GM23248 (cell line): ENCODE results near the gene CAMTA1. TPM values are rescaled to one million over a fixed set of nuclear protein-coding genes. Genes with fewer than 3 reads are reported as not detected.
A peak's percentile ranks its signal among the peaks of the same experiment; 100 is the strongest.

Experiments used
- DNase-seq: peaks from one replicate; pipeline ENCODE4 v3.0.0-alpha.2; 2015
- H2AFZ ChIP-seq: fragments of 200-600 bp; sonication (generic); 2 replicates; pipeline ENCODE4 v1.6.1; 2016; ENCODE audit warnings: antibody characterized with exemption
- H3F3A ChIP-seq: fragments of 200-600 bp; sonication (generic); 2 replicates; pipeline ENCODE4 v1.6.1; 2016; ENCODE audit warnings: mild to moderate bottlenecking, antibody characterized with exemption, mixed run types; ENCODE audit not compliant: insufficient read depth
- H3K27ac ChIP-seq: fragments of 200-600 bp; sonication (generic); 2 replicates; pipeline ENCODE4 v1.5.1; 2016; ENCODE audit warnings: mild to moderate bottlenecking
- H3K27me3 ChIP-seq: fragments of 200-600 bp; sonication (generic); replicated peaks from 2 replicates; pipeline ENCODE4 v1.6.1; 2016; ENCODE audit warnings: mild to moderate bottlenecking; ENCODE audit not compliant: insufficient read depth
- H3K36me3 ChIP-seq: fragments of 200-600 bp; sonication (generic); 2 replicates; pipeline ENCODE4 v1.6.1; 2016; ENCODE audit warnings: low read depth, mild to moderate bottlenecking
- H3K4me1 ChIP-seq: fragments of 200-600 bp; sonication (generic); 2 replicates; pipeline ENCODE4 v1.6.1; 2016; ENCODE audit warnings: mild to moderate bottlenecking; ENCODE audit not compliant: insufficient read depth
- H3K4me2 ChIP-seq: fragments of 200-600 bp; sonication (generic); one replicate; pipeline ENCODE4 v1.6.1; 2016; ENCODE audit warnings: mild to moderate bottlenecking; ENCODE audit not compliant: unreplicated experiment
- H3K4me3 ChIP-seq: fragments of 200-600 bp; sonication (generic); 2 replicates; pipeline ENCODE4 v1.5.1; 2016; ENCODE audit warnings: mild to moderate bottlenecking
- H3K79me2 ChIP-seq: fragments of 200-600 bp; sonication (generic); 2 replicates; pipeline ENCODE4 v1.6.1; 2016; ENCODE audit warnings: mild to moderate bottlenecking; ENCODE audit not compliant: insufficient read depth
- H3K9ac ChIP-seq: fragments of 200-600 bp; sonication (generic); 2 replicates; pipeline ENCODE4 v1.6.1; 2016; ENCODE audit warnings: mild to moderate bottlenecking
- H3K9me2 ChIP-seq: fragments of 200-600 bp; sonication (generic); 2 replicates; pipeline ENCODE4 v1.6.1; 2016; ENCODE audit warnings: mixed run types, mild to moderate bottlenecking, moderate library complexity; ENCODE audit not compliant: insufficient read depth
- H3K9me3 ChIP-seq: fragments of 200-600 bp; sonication (generic); one replicate; pipeline ENCODE4 v1.6.1; 2017; ENCODE audit warnings: low read depth
- H4K20me1 ChIP-seq: fragments of 200-600 bp; sonication (generic); 2 replicates; pipeline ENCODE4 v1.6.0; 2016; ENCODE audit not compliant: insufficient read depth
- EZH2 ChIP-seq: fragments of 200-600 bp; sonication (generic); IDR thresholded peaks from 2 replicates; pipeline ENCODE4 v1.6.1; 2018; ENCODE audit warnings: antibody characterized with exemption, mild to moderate bottlenecking; ENCODE audit not compliant: insufficient read depth, poor library complexity, severe bottlenecking
- EZH2phosphoT487 ChIP-seq: fragments of 200-600 bp; sonication (generic); IDR thresholded peaks from 2 replicates; pipeline ENCODE4 v1.6.1; 2018; ENCODE audit warnings: antibody characterized with exemption, moderate library complexity, mild to moderate bottlenecking, low read depth; ENCODE audit not compliant: insufficient read depth
- WGBS, 2 experiments: methylation state at CpG; one replicate each; pipeline ENCODE4 v1.1.6; 2015 to 2017; ENCODE audit warnings: low lambda C conversion rate in 2 of 2, low coverage in 1 of 2; ENCODE audit errors: missing lambda C conversion rate in 2 of 2; 5-methylcytosine and 5-hydroxymethylcytosine counted together
- in situ Hi-C: fragments of 300-500 bp; cut with MboI; formaldehyde crosslinking; loops from 2 replicates; pipeline ENCODE4 v1.15.0; 2020
- polyA plus RNA-seq: library from polyadenylated mRNA; unstranded; fragments of >200 nt; fragmentation: Nextera tagmentation; extraction: Ambion mirVana; gene quantifications from 2 replicates; pipeline ENCODE4 v1.2.1, GENCODE V29; 2016
- total RNA-seq: library from RNA; depleted of rRNA; stranded (reverse); fragments of >200 nt; shearing (Covaris generic); gene quantifications from 2 replicates; pipeline ENCODE4 v1.2.3, GENCODE V29; 2014

Gene CAMTA1
- total and polyA plus RNA-seq, 2 experiments from 2014 or later: 50.1 to 165 TPM

GRCh38 chr1:6800745-6801144, 15.5 kb downstream of the CAMTA1 start:
- H3K27ac ChIP-seq: peak overlapping the region; percentile 66
- peak; percentile 75 for DNase-seq
- H2AFZ ChIP-seq: 0 out of 2 replicates have a peak overlapping the region, but pooled peaks have one; percentile 31
- H3K4me2 ChIP-seq: peak overlapping the region; percentile 70
- peaks cover 92% of the 10 kb centered on the region for H3K79me2 ChIP-seq
- H3K9me3 ChIP-seq: no peaks in the 10 kb centered on the region
- TF ChIP-seq EZH2 (no peak), EZH2phosphoT487 (no peak)
- in situ Hi-C loops: no loop called here
- peak overlapping the region; percentile 51 for H3K9ac ChIP-seq
- peaks cover 27% of the 10 kb centered on the region for H3F3A ChIP-seq
- H3K27me3 ChIP-seq: no peaks in the 10 kb centered on the region
- peak overlapping the region; percentile 20; the same call in 1 of the 2 replicates for H3K4me3 ChIP-seq
- H3K36me3 ChIP-seq: no peaks in the 10 kb centered on the region
- peaks cover 6% of the 10 kb centered on the region; the same call in 1 of the 2 replicates for H4K20me1 ChIP-seq
- 46 to 59% methylated on average over 4 of the region's 4 CpGs for WGBS, 2 experiments
- H3K4me1 ChIP-seq: peaks cover 43% of the 10 kb centered on the region
- no peaks in the 10 kb centered on the region for H3K9me2 ChIP-seq

DNA sequence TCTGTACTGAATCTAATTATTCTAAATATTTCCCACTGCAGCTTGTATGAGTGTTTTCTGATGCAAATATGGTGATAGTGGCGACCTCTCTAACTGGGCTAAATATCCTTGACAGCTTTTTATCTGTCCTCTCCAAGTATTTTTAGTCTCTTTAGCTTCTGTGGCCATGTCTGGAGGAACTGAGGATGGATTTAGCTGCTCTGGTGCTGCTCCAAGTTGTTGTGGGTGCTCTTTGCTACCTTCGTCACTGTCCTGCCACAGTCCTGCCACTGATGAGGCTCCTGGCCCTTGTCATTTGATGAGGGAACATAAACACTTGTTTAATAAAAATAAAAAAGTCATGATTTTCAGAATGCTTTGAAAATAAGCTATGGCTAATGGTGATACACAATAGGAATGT, 15.9 kb downstream of the CAMTA1 start:
- Histone ChIP-seq H3K9me2 (no peaks in the 10 kb centered on the region), H3K4me1 (peaks cover 38% of the 10 kb centered on the region), H4K20me1 (peaks cover 9% of the 10 kb centered on the region), H3K4me3 (peak overlapping the region; percentile 20; the same call in 1 of the 2 replicates), H3K9ac (peak overlapping the region; percentile 51), H3K4me2 (peak overlapping the region; percentile 70), H3K27me3 (no peaks in the 10 kb centered on the region), H3K36me3 (no peaks in the 10 kb centered on the region), H3F3A (peaks cover 22% of the 10 kb centered on the region), H2AFZ (0 out of 2 replicates have a peak overlapping the region, but pooled peaks have one; percentile 31), H3K27ac (peak overlapping the region; percentile 66), H3K9me3 (no peaks in the 10 kb centered on the region), H3K79me2 (peaks cover 95% of the 10 kb centered on the region)
- DNase-seq: no peak
- in situ Hi-C loops: no loop called here
- WGBS, 2 experiments: 94 to 95% methylated on average over 2 of the region's 2 CpGs
- no peak for TF ChIP-seq EZH2phosphoT487
- no peak for TF ChIP-seq EZH2

DNA sequence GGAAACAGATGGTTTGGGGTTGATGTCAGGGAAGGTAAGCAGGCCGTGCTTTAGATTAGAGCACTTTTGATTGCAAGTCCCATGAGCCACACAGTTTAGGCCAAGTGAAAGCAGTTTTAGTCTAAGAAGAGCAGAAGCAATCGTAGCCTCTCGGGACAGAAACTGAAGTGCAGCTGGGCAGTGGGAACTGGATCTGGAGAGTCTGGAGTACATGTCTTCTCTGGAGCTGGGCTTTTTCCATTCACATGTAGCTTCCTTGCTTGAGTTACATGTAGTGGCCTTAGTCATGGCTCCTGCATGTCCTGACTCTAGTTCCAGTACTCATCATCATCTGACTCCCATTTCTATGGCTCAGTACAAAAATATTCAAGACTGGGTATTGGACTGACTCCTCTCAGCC, 16.7 kb downstream of the CAMTA1 start:
- Histone ChIP-seq H3K36me3 (no peaks in the 10 kb centered on the region), H3K9me2 (no peaks in the 10 kb centered on the region), H3K4me3 (no peak overlapping the region), H3K9me3 (no peaks in the 10 kb centered on the region), H3K27me3 (no peaks in the 10 kb centered on the region), H4K20me1 (peaks cover 16% of the 10 kb centered on the region), H3F3A (peaks cover 18% of the 10 kb centered on the region), H3K4me2 (peak overlapping the region; percentile 48), H3K4me1 (peaks cover 38% of the 10 kb centered on the region), H3K27ac (peak overlapping the region; percentile 66), H2AFZ (no peak overlapping the region), H3K79me2 (peaks cover 97% of the 10 kb centered on the region), H3K9ac (no peak overlapping the region)
- peak; percentile 81 for DNase-seq
- TF ChIP-seq EZH2phosphoT487 (no peak), EZH2 (no peak)
- in situ Hi-C loops: no loop called here
- 90 to 93% methylated on average over 3 of the region's 3 CpGs for WGBS, 2 experiments

- H3K4me1 ChIP-seq: peaks cover 38% of the 10 kb centered on the region
- no peaks in the 10 kb centered on the region for H3K9me2 ChIP-seq
- H3K4me2 ChIP-seq: peak overlapping the region; percentile 48
- no peaks in the 10 kb centered on the region for H3K36me3 ChIP-seq
- H2AFZ ChIP-seq: no peak overlapping the region
- TF ChIP-seq EZH2 (no peak), EZH2phosphoT487 (no peak)
- peaks cover 97% of the 10 kb centered on the region for H3K79me2 ChIP-seq
- peak overlapping the region; percentile 57 for H3K27ac ChIP-seq
- no peaks in the 10 kb centered on the region for H3K9me3 ChIP-seq
- DNase-seq: no peak
- H3K27me3 ChIP-seq: no peaks in the 10 kb centered on the region
- H4K20me1 ChIP-seq: peaks cover 17% of the 10 kb centered on the region
- no peak overlapping the region for H3K9ac ChIP-seq
- H3F3A ChIP-seq: peaks cover 18% of the 10 kb centered on the region
- 74 to 83% methylated on average over 2 of the region's 2 CpGs for WGBS, 2 experiments
- H3K4me3 ChIP-seq: no peak overlapping the region
- in situ Hi-C loops: no loop called here
Observed at GRCh38 chr1:6802454-6802853, 17.2 kb downstream of the CAMTA1 start.
